HG03457 (cell line): ENCODE results near the gene ZSWIM5.
"Not testable (repeated sequence)": the region's sequence is repeated elsewhere in the genome, so short reads cannot be mapped to it uniquely, and the experiment has no call there.

Experiments used
- ATAC-seq: cut with Tn5 transposase; IDR thresholded peaks from one replicate; pipeline ENCODE4 v1.9.1; 2021; ENCODE audit warnings: moderate number of reproducible peaks; ENCODE audit not compliant: unreplicated experiment

The ZSWIM5 gene

DNA sequence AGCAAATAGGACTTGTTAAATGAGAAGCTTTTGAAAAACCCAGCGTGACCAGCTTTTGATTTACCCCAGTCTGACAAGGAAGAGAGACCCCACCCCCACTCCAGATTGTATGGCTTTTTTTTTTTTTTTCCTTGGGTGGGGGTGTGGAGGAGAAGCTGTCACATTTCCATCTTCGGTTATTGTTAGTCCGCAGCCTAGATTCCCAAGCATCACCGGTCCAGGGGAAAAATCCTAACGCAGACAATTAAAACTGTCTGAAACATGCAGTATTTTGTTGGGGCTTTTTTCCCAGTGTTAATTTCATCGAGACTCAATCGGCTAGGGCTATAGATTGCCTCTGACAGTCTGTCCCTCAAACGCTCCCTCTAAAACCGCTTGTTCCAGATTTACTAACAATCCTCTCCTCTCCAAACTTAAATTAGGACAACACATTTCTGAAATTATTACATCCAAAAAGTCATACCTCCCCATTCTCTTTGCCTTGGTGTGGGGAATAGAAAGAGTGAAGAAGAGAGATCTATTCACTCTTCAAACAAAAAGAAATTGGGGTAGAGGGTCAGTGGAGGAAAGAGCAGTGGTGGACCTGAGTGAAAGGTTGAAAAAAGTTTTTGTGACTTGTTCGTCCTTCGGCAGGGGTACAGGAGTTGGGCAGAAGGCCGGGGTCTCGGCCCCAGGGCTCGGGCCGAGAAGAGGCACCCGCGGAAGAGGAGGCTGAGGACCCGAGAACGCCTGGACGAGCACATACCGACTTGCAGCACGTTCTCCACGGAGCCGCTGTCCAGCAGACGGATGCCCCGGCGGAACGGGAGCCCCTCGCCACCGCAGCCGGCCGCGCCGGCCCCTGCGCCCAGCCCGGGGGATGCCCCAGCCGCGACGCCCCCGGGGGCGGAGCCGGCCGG is 1.1 kb downstream of the ZSWIM5 start:
- no peak for ATAC-seq

GRCh38 chr1:45200906-45201500 is 5.4 kb downstream of the ZSWIM5 start:
- no peak for ATAC-seq

- no peak for ATAC-seq
Measured at GRCh38 chr1:45200435-45200834, 6.0 kb downstream of the ZSWIM5 start.

DNA sequence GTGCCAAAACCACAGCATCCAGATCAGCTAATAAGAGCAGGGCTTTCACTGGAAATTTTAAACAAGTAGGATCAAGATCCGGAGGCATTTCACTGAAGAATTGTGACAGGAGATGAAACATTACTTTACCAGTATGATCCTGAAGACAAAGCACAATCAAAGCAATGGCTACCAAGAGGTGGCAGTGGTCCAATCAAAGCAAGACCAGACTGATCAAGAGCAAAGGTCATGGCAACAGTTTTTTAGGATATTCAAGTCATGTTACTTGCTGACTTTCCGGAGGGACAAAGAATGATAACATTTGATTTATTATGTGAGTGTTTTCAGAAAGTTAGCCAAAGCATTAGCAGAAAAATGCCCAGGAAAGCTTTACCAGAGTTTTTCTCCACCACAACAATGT is 8.2 kb downstream of the ZSWIM5 start:
- no peak for ATAC-seq

- ATAC-seq: no peak
Measured at GRCh38 chr1:45196863-45197262, 9.5 kb downstream of the ZSWIM5 start.

DNA sequence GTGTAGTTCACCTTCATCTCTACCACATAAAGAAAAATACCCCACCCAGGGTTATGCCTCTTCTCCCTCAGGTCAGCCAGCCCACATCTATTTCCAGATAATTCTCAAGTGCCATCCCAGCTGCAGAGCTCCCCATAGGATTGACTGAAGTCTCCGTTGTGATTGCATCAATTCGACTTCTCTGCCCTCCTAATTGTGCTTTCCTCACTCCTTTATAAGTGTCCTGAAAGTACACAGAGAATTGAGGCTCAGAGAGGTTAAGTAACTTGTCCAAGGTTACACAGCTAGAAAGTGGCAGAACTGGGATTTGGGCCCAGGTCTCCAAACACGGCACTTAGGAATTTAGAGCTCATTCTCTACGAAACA is 15.0 kb downstream of the ZSWIM5 start:
- ATAC-seq: no peak

DNA sequence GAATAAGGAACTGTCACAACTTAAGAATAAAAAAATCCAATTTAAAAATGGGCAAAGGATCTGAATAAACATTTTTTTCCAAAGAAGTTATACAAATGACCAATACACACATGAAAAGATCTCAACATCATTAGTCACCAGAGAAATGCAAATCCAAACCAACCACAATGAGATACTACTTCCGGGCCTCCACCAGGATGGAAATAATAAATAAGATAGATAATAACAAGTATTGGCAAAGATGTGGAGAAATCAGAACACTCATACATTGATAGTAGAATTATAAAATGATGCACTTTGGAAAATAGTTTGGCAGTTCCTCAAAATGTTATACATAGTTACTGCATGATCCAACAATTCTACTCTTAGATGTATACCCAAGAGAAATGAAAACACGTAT is 18.7 kb downstream of the ZSWIM5 start:
- no peak for ATAC-seq

GRCh38 chr1:45179918-45180519 is 26.4 kb downstream of the ZSWIM5 start:
- not testable (repeated sequence) for ATAC-seq

DNA sequence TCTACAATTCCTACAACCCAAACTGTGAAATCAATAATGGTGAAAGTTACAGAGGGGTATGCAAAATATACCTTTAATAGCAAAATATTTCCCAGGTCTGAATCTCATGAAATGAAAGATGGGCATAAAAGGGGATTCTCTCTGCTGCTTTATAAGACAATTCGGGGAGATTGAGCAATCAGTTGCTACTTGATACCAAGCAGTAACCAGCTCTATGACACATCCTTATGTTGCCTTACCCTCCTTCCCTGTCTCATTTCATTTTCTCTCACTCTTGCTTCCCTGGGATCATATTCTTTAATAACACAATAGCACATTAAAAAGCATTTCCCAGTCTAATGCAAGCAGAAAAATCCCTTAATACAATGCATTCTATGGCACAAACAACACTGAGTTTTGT is 29.0 kb downstream of the ZSWIM5 start:
- ATAC-seq: no peak

GRCh38 chr1:45172764-45173163 is 33.6 kb downstream of the ZSWIM5 start:
- ATAC-seq: no peak

- no peak for ATAC-seq
Measured at GRCh38 chr1:45172005-45172404, 34.4 kb downstream of the ZSWIM5 start.

GRCh38 chr1:45171575-45171974 is 34.8 kb downstream of the ZSWIM5 start:
- ATAC-seq: no peak

DNA sequence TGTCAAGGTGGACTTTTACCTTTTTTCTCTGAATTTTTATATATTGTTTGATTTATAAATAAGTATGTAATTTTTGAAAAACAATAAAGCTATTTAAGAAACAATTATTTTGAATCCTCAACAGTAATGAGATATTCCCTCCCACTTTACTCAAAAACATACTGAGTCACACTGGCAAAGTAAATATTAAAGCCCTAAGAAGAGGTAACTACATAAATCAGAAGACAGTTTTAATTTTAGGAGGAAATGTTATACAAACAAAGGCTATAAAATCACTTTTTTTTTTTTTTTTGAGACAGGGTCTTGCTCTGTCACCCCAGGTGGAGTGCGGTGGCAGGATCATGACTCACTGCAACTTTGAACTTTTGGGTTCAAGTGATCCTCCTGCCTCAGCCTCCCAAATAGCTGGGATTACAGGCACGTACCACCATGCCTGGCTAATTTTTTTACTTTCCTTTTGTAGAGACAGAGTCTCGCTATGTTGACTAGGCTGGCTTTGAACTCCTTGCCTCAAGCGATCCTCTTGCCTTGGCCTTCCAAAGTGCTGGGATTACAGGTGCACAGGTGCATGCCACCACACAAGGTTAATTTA is 36.2 kb downstream of the ZSWIM5 start:
- ATAC-seq: no peak

DNA sequence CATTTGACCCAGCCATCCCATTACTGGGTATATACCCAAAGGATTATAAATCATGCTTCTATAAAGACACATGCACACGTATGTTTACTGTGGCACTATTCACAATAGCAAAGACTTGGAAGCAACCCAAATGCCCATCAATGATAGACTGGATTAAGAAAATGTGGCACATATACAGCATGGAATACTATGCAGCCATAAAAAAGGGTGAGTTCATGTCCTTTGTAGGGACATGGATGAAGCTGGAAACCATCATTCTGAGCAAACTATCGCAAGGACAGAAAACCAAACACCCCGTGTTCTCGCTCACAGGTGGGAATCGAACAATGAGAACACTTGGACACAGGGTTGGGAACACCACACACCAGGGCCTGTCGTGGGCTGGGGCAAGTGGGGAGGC is 38.5 kb downstream of the ZSWIM5 start:
- not testable (repeated sequence) for ATAC-seq

GRCh38 chr1:45164307-45164706 is 42.1 kb downstream of the ZSWIM5 start:
- not testable (repeated sequence) for ATAC-seq

GRCh38 chr1:45163111-45163510 is 43.3 kb downstream of the ZSWIM5 start:
- not testable (repeated sequence) for ATAC-seq

GRCh38 chr1:45162041-45163035 is 44.1 kb downstream of the ZSWIM5 start:
- not testable (repeated sequence) for ATAC-seq

GRCh38 chr1:45155957-45156356 is 50.4 kb downstream of the ZSWIM5 start:
- ATAC-seq: no peak

GRCh38 chr1:45155423-45155822 is 51.0 kb downstream of the ZSWIM5 start:
- no peak for ATAC-seq

DNA sequence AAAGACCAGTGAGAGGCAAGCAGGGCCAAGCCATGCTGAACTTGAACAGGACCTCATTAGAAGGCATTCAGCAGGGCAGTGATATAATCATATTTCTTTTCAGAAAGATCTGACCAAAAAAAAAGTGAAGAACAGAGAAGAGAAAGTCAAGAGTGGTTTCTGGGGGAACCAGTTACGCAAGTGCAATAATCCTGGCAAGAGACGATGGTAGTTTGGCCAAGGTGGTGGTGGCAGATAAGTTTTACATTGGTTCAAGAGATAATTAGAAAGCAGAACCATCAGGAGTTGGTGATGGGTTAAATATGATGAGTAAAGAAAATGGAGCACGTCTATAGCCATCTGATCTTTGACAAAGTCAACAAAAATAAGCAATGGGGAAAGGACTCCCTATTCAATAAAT is 54.3 kb downstream of the ZSWIM5 start:
- ATAC-seq: no peak
